ENCODE measurements around the gene GBGT1.

Gene GBGT1

DNA sequence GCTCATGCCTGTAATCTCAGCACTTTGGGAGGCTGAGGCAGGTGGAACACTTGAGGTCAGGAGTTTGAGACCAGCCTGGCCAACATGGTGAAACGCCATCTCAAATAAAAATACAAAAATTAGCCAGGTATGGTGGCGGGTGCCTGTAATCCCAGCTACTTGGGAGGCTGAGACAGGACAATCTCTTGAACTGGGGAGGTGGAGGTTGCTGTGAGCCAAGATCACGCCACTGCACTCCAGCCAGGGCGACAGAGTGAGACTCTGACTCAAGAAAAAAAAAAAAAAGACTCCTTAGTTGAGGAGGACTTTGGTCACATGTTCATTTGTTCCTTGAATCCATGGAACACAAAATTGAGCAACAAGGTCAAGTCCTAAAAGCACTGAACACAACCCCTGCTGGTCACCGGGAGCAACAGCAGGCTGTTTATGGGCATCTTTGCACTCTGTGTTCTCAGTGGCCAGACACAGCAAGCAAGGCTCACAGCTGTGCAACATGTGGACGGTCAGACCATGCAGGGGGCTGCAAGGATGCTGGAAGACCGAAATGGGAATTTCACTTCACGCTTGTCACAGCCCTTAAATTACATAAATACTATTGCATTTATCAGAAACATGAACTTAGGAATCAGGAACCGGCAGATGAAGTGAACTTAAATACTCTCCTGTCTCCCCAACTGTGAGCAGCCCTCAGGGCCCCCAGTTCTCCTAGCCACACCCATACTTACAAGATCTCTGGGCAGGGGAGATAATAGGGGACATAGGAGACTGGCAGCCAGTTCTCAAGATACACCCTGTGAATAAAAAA lies 2.8 kb downstream of the GBGT1 start:
- DNase-seq, result no peak

- DNase-seq, result no peak
These were observed 5.0 kb downstream of the GBGT1 start for GRCh38 chr9:133158695-133159094.

DNA sequence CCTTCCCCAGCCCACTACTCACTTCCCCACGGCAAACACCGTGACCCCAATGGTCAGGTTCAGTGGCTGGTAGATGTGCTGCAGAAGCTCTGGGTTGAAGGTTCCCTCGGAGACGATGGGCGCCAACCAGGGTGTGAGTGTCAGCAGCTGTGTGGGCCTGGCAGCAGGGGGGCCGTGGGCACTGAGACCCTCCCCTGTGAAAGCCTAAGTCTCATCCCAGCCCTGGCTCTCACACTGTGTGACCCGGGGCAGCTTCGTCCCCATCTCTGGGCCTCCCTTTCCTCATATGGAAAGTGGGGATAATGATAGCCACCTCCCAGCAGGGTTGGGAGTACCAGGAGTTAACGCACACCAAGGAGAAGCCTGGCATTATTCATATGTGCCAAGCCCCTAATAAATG lies 8.6 kb downstream of the GBGT1 start:
- DNase-seq, result no peak

GRCh38 chr9:133154097-133154989 lies 9.4 kb downstream of the GBGT1 start:
- no peak for DNase-seq

- no peak for DNase-seq
These were observed 10.3 kb downstream of the GBGT1 start for GRCh38 chr9:133153227-133154096.

DNA sequence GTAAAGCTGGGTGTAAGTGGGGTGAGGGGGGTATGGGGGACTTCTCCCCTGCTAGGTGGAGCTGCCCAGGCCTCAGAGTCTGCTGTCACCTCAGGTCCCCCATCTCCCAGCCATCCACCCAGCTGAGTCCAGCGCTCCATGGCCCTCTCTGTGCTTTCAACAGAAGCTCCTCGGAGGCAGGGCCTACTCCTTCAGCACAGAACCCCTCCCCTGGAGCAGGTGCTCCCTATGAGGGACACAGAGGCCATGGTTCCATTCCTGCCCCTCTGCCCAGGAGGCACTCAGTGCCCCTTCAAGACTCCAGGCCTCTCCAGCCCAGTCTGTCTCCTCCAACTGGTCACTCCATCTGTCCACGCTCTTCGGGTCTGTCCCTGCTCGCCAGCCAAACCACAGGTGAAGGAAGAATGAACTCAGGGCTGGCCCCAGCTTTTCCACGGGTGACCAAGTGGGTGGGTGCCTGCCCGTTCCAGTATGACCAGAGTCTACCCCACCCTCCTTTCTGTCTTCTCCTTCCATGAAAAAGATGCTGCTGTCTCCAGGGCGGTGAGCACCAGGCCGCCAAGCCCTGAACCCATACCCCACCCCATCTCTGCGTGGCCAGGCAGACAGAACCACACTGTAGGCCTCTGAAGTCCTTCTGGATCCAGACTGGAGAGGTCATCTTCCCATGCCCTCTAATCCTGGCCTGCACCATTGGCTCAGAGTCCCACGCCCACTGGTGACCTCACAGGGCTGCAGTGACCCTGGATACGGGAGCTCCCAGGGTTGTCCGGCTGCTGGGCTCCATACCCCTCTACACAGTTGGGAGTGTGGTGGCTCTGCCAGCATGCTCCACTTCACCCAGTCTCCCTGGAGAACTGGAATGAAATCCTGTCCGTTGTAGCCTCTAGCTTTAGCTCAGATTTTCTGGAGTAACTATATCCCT lies 11.9 kb downstream of the GBGT1 start:
- no peak for DNase-seq

- no peak for DNase-seq
These were observed 12.7 kb downstream of the GBGT1 start for GRCh38 chr9:133151041-133151440.

- peak; percentile 90 for DNase-seq
These were observed 14.3 kb downstream of the GBGT1 start for GRCh38 chr9:133149130-133150015.

GRCh38 chr9:133148199-133149129 lies 15.2 kb downstream of the GBGT1 start:
- no peak for DNase-seq

DNA sequence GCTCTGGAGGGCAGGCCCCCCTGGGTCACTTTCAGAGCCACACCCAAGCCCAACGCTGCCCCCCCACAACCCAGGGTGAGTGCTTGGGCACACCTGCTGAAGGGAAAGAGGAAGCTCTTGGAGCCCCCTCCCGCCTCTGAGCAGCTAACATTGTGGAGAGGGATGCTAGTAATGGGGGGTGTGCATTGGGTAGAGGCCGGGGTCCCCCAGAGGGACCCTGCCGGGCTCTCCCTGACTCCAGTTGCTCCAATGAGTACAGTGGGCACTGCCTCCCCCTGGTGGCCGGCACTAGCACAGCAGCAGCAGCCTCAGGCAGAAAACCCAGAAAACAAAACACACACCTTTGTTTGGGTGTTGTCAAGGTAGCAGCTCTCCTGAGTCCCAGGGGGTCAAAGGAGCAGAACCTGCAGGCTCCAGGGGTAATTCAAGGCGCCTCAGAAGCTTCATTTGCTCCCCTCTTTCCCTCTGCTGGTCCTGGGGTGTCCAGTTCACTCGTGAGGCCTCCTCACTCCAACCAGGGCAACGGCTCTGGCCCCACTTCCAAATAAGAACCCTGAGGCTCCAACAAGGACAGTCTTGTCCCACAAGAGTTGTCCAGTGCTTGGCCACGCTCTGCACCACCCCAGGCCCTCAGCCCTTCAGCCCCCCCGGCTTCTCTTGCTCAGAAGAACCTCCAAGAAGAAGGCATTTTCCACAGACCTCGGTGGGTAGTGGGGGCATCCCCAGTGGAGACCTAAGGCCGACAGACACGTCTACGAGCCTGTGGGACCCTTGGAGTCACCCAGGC lies 16.1 kb downstream of the GBGT1 start:
- DNase-seq, result peak; percentile 69

DNA sequence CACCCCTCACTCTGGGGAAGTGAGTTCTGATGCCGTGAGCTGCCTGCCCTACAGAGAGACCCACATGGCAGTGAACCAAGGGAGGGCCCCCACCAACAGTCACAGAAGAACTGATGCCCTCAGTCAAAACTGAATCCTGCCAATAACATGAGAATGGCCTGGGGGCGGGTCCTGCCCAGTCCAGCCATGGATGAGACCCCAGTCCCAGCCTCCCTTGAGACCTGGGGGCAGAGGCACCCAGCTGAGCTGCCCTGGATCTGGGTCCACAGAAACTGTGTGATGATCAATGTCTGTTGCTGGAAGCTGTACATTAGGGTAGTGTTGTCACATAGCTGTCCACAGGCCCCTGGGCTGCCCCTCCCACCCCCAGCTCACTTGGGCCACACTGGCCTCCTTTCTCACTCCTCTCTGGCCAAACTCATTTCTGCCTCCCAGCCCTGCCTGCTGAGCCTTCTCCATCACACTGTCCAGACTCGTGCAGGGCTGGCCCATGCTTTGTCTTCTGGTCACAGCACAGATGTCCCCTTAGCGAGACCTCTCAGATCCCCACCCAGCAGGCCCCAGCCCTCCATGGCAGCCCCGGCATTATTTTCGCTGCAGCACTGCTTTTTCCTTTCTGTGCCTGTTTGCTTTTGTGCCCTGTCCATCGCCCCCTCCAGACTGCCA lies 16.8 kb downstream of the GBGT1 start:
- no peak for DNase-seq

- DNase-seq, result no peak
These were observed 18.5 kb downstream of the GBGT1 start for GRCh38 chr9:133144904-133145851.

- DNase-seq, result peak; percentile 67
These were observed 19.4 kb downstream of the GBGT1 start for GRCh38 chr9:133144142-133144903.

DNA sequence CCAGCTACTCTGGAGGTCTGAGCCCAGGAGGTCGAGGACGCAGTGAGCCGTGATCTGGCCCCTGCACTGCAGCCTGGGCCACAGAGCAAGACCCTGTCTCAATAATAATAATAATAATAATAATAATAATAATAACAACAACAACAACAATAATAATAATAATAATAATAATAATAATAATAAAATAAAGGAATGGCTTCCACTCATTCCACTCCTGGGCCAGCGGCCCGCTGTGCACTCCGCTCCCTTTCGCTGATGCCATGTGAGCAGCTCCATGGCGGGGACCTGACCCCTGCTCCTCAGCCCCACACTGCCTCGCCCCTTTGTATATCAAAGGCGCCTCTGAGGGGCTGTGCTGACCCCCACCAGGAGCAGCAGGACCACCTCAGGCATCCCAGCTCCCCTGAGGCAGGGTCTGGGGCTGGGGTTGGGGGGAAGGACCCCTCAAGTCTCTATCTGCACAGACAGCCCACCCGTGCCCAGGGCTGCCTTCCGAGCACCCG lies 20.0 kb downstream of the GBGT1 start:
- DNase-seq, result no peak

DNA sequence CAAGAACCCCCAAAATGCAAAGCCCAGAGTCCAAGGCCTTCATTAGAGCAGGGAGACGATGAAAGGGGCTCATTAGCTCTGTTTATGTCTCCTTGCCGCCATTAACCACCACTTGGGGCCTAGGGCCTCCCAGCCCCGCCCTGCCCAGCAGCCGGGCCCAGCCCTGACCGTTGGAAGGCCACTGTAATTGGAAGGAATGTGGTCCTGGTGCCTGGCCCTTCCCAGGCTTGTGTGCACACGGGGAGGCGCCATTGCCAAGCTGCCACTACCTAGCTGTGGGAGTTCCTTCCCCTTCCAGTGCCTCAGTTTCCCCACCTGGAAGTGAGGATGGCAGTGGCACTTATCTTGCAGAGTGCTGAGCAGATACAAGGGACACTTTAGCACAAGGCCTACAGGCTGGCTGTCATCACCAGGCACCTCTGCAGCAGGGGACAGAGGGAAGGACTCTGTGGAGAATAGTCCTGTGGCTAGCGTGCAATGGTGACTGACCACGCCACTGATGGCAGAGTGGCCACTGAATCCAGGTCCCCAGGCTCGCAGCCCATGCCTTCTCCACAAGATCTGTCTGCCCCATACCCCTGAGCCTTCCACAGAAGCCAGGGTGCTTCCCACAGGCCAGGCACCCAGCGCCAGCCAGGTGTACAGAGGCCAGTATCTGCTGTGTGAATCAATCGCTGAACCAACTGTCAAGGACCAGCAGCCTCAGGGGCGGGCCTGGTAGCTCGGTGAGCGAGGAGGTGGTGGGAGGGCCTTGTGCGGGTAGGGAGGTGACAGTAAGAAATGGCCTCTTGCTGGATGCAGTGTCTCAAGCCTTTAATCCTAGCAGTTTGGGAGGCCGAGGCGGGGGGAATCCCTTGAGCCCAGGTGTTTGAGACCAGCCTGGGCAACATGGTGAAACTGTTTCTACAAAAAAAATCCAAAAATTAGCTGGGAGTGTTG lies 20.8 kb downstream of the GBGT1 start:
- no peak for DNase-seq

All from COR-L47 (cell line).